ENCODE results near the gene SLC4A3.

Gene SLC4A3

GRCh38 chr2:219629976-219630695 is 2.7 kb downstream of the SLC4A3 start:
- in situ Hi-C loops (cut with HindIII; ENCODE audit: low pct_unique_long_range_greater_than_20kb, low sequenced_read_pairs): no loop called here
- no peak for DNase-seq (ENCODE audit: low read depth in 1 of 2, low spot score in 1 of 2)
- TF ChIP-seq JUND (IDR thresholded peaks at IDR 0.05; ENCODE audit: low read depth): no peak

DNA sequence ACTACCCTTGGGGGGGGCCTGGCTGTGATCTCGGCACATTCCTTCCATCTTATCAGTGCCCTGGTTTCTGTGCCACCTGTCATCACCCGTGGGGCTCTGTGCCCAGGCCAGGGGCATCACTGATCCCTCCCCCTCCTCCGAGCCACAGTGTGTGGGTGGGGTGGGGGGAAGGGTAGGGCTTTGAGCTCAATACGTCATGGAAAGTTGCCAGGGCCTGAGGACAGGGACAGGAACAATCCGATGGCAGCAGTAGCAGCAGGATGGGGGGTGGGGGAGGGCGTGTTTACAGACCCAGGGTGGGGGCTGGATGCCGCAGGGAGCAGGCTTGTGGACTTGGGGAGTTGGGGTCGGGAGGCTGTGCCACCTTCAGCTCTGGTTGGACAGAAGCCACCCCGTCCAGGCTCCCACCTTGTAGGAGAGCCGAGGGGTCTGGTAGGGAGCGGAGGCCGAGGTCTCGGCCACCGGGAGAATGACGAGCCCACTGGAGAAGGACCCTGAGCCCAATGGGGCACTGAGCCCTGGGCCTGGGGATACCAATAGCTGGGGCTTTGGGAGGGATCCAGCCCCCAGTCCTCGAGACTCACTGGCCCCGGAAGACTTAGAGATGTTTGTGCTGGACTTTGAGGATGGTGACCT is 3.5 kb downstream of the SLC4A3 start:
- in situ Hi-C loops (cut with HindIII; ENCODE audit: low pct_unique_long_range_greater_than_20kb, low sequenced_read_pairs): no loop called here
- DNase-seq (ENCODE audit: low read depth in 1 of 2, low spot score in 1 of 2): no peak
- TF ChIP-seq JUND (IDR thresholded peaks at IDR 0.05; ENCODE audit: low read depth): no peak

- no peak for DNase-seq (ENCODE audit: low read depth in 1 of 2, low spot score in 1 of 2)
- in situ Hi-C loops (cut with HindIII; ENCODE audit: low pct_unique_long_range_greater_than_20kb, low sequenced_read_pairs): no loop called here
- no peak for TF ChIP-seq JUND (IDR thresholded peaks at IDR 0.05; ENCODE audit: low read depth)
These were observed 4.0 kb downstream of the SLC4A3 start for GRCh38 chr2:219631406-219631891.

GRCh38 chr2:219631904-219632759 is 4.7 kb downstream of the SLC4A3 start:
- no peak for DNase-seq (ENCODE audit: low read depth in 1 of 2, low spot score in 1 of 2)
- no peak for TF ChIP-seq JUND (IDR thresholded peaks at IDR 0.05; ENCODE audit: low read depth)
- in situ Hi-C loops (cut with HindIII; ENCODE audit: low pct_unique_long_range_greater_than_20kb, low sequenced_read_pairs): no loop called here

GRCh38 chr2:219632760-219633105 is 5.3 kb downstream of the SLC4A3 start:
- TF ChIP-seq JUND (IDR thresholded peaks at IDR 0.05; ENCODE audit: low read depth): no peak
- in situ Hi-C loops (cut with HindIII; ENCODE audit: low pct_unique_long_range_greater_than_20kb, low sequenced_read_pairs): no loop called here

DNA sequence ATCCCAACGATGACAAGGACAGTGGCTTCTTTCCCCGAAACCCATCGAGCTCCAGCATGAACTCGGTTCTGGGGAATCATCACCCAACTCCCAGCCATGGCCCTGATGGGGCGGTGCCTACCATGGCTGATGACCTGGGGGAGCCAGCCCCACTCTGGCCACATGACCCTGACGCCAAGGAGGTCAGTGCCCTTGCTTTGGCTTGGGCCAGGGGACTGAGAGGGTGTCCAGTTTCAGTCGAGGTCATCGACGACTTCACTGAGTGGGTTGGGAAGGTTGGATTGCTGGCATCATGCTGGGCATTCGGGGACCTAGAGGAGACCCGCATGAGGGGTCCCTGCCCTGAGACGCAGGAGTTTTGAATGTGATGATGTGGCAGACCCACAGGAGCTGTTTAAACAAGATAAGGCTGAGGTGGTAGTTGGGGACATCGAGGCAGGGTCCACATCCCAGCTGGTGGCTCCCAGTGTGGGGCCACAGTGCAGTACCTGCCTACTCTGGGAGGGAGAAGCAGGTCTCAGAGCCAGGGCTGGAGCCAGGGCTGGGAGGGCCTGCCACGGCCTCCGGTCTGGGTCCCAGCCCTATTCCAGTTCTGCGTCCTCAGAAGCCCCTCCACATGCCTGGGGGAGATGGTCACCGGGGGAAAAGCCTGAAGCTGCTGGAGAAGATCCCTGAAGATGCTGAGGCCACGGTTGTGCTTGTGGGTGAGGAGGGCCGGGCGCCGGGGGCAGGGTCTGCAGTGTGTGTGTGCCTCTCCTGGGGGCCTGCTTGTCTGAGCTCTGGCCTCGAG is 6.0 kb downstream of the SLC4A3 start:
- in situ Hi-C loops (cut with HindIII; ENCODE audit: low pct_unique_long_range_greater_than_20kb, low sequenced_read_pairs): no loop called here
- no peak for TF ChIP-seq JUND (IDR thresholded peaks at IDR 0.05; ENCODE audit: low read depth)
- DNase-seq (ENCODE audit: low read depth in 1 of 2, low spot score in 1 of 2): no peak

More at GRCh38 chr2:219632760-219633105, 5.3 kb downstream of the SLC4A3 start:
- no peak for DNase-seq (ENCODE audit: low read depth in 1 of 2, low spot score in 1 of 2)

DNA sequence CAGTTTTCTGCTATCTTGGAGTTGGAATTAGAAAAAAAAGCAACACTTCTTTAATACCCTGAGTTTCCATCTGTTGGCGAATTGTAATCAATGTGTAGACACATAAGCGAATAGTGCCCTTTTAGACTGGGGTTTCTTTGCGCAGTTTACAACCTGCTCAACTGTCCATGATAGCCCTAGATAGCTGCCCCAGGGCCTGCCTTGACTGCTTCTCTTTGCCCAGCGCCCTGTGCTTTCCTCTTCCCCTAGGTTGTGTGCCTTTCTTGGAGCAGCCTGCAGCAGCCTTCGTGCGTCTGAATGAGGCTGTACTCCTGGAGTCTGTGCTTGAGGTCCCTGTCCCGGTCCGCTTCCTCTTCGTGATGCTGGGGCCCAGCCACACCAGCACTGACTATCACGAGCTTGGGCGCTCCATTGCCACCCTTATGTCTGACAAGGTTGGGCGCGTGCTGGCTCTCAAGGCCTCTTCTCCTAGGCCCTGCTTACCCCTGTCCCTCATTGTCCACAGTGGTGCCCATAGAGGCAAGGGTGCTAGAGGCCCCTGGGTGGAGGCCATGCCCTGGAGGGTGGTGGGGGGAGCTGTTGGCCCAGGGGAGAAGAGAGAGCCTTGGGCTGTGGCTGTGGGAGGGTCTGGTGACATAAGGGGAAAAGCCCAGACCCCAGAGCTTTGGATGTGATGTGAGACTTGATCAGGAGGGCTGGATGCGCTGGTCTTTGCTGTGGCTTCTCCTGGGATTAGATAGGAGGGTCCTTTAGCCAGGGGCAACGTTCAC is 6.9 kb downstream of the SLC4A3 start:
- in situ Hi-C loops (cut with HindIII; ENCODE audit: low pct_unique_long_range_greater_than_20kb, low sequenced_read_pairs): no loop called here

DNA sequence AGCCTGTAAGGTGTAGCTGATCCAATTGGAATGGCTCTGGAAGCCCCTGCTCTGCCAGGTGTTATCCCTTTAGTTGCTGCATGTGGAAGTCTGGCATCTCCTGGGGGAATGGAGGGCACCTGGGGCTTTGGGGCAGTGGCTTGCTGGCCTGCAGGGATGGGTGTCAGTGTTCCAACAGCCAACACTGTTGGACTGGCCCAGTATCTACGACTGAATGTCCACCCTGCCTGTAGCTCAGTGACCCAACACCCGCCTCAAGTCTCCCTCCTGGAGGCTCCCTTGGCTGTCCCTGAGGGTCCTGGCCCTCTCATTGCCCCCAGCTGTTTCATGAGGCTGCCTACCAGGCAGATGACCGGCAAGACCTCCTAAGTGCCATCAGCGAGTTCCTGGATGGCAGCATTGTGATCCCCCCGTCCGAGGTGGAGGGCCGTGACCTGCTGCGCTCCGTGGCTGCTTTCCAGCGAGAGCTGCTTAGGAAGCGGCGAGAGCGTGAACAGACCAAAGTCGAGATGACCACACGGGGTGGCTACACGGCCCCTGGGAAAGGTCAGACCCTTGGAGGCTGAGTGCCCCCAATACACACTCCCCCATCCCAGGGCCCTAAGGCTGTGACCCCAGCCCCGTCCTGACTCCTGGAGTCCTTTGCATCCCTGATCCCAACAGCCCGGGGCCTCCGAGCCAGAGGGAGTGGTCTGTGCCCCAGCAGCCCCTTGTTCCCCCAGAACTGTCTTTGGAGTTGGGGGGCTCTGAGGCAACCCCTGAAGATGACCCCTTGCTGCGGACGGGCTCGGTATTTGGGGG is 7.7 kb downstream of the SLC4A3 start:
- no peak for DNase-seq (ENCODE audit: low read depth in 1 of 2, low spot score in 1 of 2)
- TF ChIP-seq JUND (IDR thresholded peaks at IDR 0.05; ENCODE audit: low read depth): no peak
- in situ Hi-C loops (cut with HindIII; ENCODE audit: low pct_unique_long_range_greater_than_20kb, low sequenced_read_pairs): no loop called here

More for the DNA sequence above, 6.9 kb downstream of the SLC4A3 start:
- no peak for DNase-seq (ENCODE audit: low read depth in 1 of 2, low spot score in 1 of 2)
- no peak for TF ChIP-seq JUND (IDR thresholded peaks at IDR 0.05; ENCODE audit: low read depth)

DNA sequence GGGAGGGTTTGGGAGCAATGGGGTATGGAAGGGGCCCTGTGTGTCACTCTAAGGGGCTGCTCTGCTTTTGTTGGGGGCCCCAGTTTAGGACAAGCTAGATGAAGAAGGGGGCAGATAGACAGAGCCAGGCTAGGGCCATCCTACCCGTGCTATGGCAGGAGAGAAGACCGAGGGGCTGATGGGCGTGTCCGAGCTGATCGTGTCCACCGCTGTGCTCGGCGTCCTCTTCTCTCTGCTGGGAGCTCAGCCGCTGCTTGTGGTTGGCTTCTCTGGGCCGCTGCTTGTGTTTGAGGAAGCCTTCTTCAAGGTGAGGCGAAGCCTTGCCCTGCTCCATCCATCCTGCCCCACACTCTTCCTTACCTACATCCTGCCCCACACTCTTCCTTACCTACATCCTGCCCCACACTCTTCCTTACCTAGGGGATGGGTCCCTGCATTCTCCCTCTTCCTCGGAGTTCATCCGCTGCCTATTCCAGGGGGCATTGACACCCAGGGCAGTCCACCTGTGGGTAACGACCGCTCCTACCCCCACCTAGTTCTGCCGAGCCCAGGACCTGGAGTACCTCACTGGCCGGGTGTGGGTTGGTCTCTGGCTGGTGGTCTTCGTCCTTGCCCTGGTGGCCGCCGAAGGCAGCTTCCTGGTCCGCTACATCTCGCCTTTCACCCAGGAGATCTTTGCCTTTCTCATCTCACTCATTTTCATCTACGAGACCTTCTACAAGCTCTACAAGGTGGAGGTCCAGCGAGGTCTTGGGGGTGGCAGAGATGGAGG is 8.9 kb downstream of the SLC4A3 start:
- TF ChIP-seq JUND (IDR thresholded peaks at IDR 0.05; ENCODE audit: low read depth): no peak
- DNase-seq (ENCODE audit: low read depth in 1 of 2, low spot score in 1 of 2): no peak
- in situ Hi-C loops (cut with HindIII; ENCODE audit: low pct_unique_long_range_greater_than_20kb, low sequenced_read_pairs): no loop called here
